GM18502 (cell line): ENCODE data around the gene NKD2.
"Not testable (repeated sequence)": the region's sequence is repeated elsewhere in the genome, so short reads cannot be mapped to it uniquely, and the experiment has no call there.

Experiments
- ATAC-seq: cut with Tn5 transposase; IDR thresholded peaks from one replicate; pipeline ENCODE4 v1.9.1; 2021; ENCODE audit warnings: mild to moderate bottlenecking; ENCODE audit not compliant: unreplicated experiment, poor library complexity

Gene NKD2, protein sequence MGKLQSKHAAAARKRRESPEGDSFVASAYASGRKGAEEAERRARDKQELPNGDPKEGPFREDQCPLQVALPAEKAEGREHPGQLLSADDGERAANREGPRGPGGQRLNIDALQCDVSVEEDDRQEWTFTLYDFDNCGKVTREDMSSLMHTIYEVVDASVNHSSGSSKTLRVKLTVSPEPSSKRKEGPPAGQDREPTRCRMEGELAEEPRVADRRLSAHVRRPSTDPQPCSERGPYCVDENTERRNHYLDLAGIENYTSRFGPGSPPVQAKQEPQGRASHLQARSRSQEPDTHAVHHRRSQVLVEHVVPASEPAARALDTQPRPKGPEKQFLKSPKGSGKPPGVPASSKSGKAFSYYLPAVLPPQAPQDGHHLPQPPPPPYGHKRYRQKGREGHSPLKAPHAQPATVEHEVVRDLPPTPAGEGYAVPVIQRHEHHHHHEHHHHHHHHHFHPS

DNA sequence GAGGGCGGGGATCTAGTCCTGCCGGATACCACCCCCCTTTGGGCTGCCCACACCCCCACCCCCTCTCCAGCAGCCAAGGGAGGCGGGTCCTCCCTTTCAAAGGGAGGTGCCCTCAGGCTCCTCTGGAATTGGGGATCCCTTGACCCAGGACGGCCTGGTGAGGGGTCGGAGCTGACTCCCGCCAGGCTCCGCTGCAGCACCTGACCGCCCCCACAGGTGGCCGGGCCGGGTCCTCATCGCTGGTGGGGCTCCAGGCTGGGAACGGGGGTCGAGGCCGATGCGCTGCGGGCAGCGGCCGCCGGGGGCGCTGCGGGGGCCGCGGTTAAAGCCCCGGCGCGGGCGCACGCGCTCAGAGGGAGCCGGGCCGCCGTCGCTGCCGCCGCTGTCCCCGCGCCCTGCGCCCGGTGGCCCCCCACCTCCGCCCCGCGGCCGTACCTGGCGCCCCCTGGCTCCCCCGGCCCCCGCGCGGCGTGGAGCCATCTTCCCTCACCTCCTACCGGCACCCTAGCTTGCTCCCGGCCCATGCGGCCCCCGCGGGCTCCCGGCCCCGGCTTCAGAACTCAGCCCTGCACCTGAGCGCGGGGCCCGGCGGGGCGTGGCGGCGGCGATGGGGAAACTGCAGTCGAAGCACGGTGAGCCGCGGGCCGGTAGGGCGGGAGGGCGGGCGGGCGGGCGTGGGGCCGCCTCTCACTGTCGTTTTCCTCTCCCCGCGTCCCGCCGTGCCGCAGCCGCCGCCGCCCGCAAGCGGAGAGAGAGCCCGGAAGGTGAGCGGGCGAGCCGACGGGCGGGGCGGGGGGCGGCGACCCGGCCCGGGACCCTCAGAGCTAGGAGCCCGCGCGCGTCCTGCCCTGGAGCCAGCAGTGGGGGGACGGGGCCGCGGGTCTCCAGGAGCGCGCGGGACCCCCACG, at the start of gene NKD2:
Gene NKD2 (plus strand): TSS at position 352 of the 908 bp plus-strand sequence. CDS start 256 bp downstream, at position 608.
- ATAC-seq: peak; percentile 45

DNA sequence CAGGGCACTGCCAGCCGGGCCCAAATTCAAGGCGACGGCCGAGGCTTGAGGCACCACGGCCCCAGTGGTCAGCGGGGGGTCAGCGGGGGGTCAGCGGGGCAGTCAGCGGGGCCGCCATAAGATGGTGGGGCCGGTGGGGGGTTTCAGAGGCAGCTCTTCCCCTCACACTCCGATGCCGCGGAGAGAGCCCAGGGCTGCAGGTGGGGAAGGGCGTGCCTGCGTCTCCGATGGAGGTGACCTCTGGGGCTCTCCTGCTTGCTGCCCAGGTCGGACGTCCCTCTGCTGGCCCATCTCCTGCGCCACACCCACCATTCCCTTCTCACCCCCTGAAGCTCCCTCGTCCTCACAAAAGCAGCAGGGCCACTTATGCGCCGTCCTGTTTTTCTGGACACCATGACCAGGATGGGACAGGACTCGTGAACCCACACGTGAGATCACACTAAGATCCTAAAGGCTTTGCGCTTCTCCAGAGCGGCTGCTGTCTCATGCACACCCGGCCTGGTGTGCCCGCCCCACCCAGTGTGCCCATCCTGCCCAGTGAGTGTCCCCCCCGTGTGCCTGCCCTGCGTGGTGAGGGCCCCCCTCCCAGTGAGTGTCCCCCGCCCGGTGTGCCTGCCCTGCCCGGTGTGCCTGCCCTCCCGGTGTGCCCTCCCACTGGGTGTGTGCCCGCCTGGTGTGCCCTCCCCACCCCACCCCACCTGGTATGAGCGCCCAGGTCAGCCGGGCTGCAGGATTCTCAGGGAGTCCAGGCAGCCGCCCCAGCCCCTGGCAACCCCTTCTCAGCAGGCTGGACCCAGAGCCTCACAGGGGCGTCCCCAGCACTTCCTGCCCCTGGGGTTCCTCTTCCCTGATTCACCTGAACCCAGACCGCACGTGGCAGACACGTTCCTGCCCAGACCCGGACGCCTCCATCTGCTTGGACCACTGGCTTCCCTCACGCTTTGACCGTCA, 48.7 kb upstream of the NKD2 start:
- ATAC-seq: no peak

DNA sequence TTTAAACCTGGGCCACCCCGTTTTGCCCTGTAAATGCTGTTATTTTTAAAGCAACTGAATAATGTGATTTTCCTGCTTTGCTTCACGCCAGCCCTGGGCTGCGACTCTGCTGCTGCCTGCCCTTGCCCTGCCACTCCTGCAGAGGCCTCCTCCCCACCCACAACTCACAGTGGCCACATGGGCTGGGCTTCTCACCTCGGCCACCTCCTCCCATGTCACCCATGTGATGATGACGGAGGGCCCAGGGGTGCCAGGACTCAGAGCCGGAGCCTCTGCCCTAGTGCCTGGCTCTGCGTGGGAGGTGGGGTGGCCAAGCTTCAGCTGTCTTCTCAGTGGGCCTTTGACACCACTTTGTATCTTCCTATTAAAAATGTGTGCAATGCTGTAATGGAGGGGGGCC, 48.1 kb upstream of the NKD2 start:
- ATAC-seq: no peak

DNA sequence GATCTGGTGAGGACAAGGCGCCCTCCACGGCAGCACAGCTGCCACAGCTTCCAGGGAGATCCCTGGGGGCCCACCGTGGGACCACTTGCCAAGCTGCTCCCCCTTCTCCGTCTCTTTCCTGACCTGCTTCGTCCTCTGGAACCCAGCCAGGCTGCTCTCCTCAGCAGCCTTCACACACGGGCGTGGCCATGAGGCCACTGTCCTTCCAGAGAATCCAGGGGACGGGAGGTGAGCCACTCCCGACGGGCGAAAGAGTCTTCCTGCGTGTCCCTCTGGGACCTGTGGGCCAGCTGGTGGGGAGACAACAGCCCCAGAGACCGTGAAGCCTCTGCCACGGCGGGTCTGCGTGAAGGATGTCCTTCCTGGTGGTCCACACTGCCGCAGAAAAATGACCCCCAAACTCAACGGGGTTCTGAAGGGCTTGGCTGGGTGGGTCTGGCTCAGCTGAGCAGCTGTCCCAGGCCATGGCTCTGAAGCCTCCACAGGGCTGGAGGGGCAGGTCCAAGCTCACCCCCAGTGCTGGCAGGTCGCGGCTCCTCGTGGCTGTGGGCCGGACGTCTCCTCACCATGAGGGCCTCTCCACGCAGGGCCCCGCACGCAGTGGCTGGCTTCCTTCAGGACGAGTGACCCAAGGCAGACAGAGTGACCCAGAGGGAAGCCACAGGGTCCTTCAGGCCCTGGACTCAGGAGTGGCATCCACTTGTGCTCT, 47.4 kb upstream of the NKD2 start:
- no peak for ATAC-seq

DNA sequence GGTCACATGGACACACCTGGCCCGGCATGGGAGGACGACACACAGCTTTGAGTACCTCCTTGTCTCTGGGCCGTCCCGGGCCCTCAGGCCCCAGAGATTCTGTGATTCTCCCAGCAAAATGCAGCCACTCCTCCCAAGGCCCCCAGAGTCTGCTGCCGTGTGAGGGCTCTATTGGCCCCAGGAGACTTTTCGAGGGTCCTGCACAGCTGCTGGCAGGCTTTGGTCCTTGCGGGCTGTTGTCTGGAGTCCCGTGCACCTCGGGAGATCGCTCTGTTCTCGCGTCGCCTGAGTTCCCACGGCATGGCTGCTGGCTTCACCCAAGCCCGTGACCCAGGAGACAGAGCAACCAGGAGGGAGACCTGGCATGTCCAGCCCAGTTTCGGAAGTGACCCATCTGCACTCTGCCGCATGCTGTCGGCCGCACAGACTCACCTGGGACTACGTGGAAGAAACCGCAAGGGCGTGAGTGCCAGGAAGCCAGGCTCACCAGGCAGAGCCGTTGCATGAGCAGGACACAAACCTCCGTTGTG, 46.8 kb upstream of the NKD2 start:
- ATAC-seq: no peak

DNA sequence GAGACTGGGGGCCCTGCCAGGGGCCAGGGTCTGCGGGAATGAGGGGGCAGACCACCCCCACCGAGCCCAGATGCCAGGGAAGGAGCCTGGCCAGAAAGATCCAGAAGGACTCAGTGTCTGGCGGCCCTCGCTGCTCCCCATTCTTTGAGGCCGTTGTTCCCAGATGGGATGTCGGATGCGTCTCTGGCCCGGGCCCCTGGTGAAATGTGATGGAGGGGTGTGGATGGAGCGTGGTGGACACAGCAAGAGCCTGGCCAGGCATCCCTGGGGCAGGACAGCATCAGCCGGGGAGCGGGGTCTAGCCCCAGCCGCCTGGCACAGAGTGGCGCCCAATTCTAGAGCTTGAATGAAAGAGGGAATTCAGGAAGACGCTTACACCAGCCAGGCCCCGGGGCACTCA, 46.2 kb upstream of the NKD2 start:
- no peak for ATAC-seq

- no peak for ATAC-seq
Observed at GRCh38 chr5:962801-963200, 45.8 kb upstream of the NKD2 start.

- no peak for ATAC-seq
Observed at GRCh38 chr5:963310-963672, 45.3 kb upstream of the NKD2 start.

GRCh38 chr5:963673-964531, 44.7 kb upstream of the NKD2 start:
- peak; percentile 81 for ATAC-seq

DNA sequence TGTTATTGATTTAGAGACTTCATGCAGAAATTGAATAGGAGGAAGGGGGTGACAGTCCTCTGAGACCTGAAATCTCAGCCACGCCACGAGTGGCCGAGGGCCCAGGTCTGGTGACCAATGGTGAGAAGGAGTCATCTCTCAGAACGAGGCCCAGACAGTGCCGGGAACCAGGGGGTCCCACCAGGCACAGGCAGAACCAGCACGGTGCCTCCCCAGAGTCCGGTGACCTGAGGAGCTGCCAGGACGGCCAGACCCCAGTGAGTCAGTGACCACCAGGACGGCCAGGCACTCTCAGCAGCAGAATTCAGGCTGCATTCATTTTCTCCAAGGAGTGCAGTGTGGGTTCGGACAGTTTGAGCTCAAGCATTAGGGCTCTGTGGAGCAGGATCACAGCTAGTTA, 43.8 kb upstream of the NKD2 start:
- ATAC-seq: no peak

- ATAC-seq: no peak
Observed at GRCh38 chr5:965604-966344, 42.8 kb upstream of the NKD2 start.

DNA sequence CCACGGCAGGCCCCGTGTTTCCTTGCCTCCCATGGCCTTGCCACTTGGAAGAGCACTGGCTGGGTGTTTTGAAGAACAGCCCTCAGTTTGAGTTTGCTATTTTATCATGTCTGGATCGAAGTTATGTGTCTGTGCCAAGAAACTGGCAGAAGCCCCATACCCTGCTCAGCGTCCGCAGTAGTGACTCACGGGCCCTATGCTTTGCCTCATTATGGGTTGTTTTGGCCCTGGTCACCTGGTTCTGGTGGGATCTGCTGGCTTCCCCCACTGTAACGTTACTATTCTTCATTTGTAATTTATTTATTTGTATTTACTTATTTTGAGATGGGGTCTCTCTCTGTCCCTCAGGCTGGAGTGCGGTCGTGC, 42.3 kb upstream of the NKD2 start:
- no peak for ATAC-seq

GRCh38 chr5:966941-967340, 41.7 kb upstream of the NKD2 start:
- ATAC-seq: no peak

GRCh38 chr5:968881-969280, 39.7 kb upstream of the NKD2 start:
- no peak for ATAC-seq

GRCh38 chr5:969408-969839, 39.2 kb upstream of the NKD2 start:
- ATAC-seq: no peak

DNA sequence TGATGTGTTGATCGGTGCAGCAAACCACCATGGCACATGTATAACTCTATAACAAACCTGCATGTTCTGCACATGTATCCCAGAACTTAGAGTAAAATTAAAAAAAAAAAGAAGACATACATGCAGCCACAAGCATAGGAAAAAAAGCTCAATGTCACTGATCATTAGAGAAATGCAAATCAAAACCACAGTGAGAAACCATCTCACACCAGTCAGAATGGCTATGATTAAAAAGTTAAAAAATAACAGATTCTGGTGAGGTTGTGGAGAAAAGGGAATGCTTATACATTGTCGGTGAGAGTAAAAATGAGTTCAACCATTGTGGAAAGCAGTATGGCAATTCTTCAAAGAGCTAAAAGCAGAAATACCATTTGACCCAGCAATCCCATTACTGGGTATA, 36.0 kb upstream of the NKD2 start:
- not testable (repeated sequence) for ATAC-seq

DNA sequence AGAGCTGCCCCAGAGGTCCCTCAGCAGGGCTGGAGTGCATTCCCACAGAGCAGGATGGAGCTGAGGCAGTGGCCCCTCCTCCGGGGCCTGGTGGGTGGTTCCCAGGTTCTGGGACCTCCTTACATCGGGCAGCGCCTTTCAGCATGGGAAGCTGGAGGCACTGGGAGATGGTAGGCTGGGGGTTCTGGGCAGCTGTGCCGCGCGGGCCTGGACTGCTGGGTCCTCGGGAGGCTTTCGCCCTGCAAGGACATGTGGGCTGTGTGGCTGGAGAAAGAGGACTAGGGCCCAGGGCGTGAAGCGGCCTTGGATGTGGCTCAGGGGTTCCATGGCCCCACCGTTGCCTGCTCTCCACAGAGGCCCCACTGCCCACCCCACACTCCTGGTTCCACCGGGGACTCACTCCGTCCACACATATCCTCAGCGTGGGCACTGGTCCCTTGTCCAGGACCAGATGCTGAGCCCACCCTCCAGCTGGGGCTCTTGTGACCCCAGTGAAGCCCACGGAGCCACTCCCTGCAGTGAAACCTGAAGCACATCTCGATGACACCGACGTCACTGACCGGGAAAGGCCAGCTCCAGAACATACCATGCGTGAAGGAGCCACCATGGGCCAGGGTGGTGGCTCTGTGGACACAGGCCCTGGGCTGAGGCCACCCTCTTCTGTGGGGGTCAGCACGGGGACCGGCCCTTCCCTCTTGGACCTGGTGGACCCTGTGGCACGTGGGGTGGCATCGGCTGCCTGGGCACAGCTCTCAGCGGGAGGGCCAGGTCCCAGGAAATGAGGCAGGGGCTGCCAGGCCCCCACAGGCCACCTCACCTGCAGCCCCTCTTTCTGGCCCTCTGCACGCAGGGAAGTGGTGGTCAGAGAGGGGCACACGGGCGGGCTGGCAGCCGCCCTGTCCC, 31.5 kb upstream of the NKD2 start:
- ATAC-seq: no peak
